ENCODE results near the gene B3GNT4. TPM values are rescaled to one million over a fixed set of nuclear protein-coding genes. Genes with fewer than 3 reads are reported as not detected.

The B3GNT4 gene
- total RNA-seq, 1 experiment from 2014 or later = 2.8 TPM

DNA sequence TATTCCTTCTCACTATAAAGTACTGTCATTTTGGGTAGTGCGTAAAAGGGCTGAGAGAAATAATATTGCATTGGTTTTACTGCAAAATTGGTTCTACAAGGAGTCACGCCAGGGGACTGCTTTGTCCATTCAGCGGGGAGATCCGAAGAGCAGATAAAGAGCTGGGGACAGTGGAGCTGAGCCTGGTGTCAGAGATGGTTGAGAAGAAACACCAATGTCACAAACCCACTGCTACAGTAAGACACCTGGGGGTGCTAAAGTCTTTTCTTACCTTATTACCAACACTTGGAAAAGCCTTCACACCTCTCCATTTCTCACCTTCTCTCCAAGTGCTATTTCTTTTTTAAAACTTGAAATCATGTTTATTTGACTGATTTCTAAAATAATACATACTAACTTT, 43.6 kb upstream of the B3GNT4 start:
- TF ChIP-seq, protein P1, sequence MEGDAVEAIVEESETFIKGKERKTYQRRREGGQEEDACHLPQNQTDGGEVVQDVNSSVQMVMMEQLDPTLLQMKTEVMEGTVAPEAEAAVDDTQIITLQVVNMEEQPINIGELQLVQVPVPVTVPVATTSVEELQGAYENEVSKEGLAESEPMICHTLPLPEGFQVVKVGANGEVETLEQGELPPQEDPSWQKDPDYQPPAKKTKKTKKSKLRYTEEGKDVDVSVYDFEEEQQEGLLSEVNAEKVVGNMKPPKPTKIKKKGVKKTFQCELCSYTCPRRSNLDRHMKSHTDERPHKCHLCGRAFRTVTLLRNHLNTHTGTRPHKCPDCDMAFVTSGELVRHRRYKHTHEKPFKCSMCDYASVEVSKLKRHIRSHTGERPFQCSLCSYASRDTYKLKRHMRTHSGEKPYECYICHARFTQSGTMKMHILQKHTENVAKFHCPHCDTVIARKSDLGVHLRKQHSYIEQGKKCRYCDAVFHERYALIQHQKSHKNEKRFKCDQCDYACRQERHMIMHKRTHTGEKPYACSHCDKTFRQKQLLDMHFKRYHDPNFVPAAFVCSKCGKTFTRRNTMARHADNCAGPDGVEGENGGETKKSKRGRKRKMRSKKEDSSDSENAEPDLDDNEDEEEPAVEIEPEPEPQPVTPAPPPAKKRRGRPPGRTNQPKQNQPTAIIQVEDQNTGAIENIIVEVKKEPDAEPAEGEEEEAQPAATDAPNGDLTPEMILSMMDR (conservative IDR thresholded peaks at IDR 0.05) = no peak
- ChIA-PET POLR2A (ENCODE audit: unreplicated experiment) (no interaction called here), CTCF (no interaction called here)
- no peaks in the 10 kb centered on the region for H3K9me2 ChIP-seq (ENCODE audit: insufficient read depth)
- no TSS peak for BruUV-seq (replicated peaks)
- H4K20me1 ChIP-seq (ENCODE audit: insufficient read depth) = no peaks in the 10 kb centered on the region
- no peaks in the 10 kb centered on the region for H3K27me3 ChIP-seq (ENCODE audit: insufficient read depth, low read depth)
- no peaks in the 10 kb centered on the region for H3K79me2 ChIP-seq (ENCODE audit: low read depth)
- no peaks in the 10 kb centered on the region for H3K4me1 ChIP-seq (replicated peaks; ENCODE audit: insufficient read depth)
- no peak overlapping the region for H3K27ac ChIP-seq
- intact Hi-C loops (cut with micrococcal nuclease; ENCODE audit: unreplicated experiment) = no loop called here
- H3F3A ChIP-seq (ENCODE audit: insufficient read depth, low read depth) = no peaks in the 10 kb centered on the region
- H3K9me3 ChIP-seq (ENCODE audit: insufficient read depth, low read depth) = no peaks in the 10 kb centered on the region
- DNase-seq = no peak
- no peak overlapping the region for H2AFZ ChIP-seq
- H3K4me3 ChIP-seq = no peak overlapping the region
- H3K4me2 ChIP-seq = no peak overlapping the region
- H3K36me3 ChIP-seq (ENCODE audit: low read depth) = no peaks in the 10 kb centered on the region

DNA sequence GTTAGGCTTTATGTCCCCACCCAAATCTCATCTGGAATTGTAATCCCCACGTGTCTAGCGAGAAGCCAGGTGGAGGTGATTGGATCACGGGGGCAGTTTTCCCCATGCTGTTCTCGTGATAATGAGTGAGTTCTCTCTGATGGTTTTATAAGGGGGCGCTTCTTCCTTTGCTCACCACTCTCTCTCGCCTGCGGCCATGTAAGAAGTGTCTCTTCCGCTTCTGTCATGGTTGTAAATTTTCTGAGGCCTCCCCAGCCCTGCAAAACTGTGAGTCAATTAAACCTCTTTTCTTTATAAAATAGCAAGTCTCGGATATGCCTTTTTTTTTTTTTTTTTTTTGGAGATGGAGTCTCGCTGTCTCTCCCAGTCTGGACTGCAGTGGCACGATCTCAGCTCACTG, 42.7 kb upstream of the B3GNT4 start:
- no peak overlapping the region for H3K4me3 ChIP-seq
- H3F3A ChIP-seq (ENCODE audit: insufficient read depth, low read depth) = no peaks in the 10 kb centered on the region
- no peak overlapping the region for H3K4me2 ChIP-seq
- no peak for DNase-seq
- intact Hi-C loops (cut with micrococcal nuclease; ENCODE audit: unreplicated experiment) = no loop called here
- no peaks in the 10 kb centered on the region for H3K4me1 ChIP-seq (replicated peaks; ENCODE audit: insufficient read depth)
- ChIA-PET CTCF (no interaction called here), POLR2A (ENCODE audit: unreplicated experiment) (no interaction called here)
- H3K9me3 ChIP-seq (ENCODE audit: insufficient read depth, low read depth) = no peaks in the 10 kb centered on the region
- H3K79me2 ChIP-seq (ENCODE audit: low read depth) = no peaks in the 10 kb centered on the region
- no peak overlapping the region for H3K27ac ChIP-seq
- no peaks in the 10 kb centered on the region for H3K9me2 ChIP-seq (ENCODE audit: insufficient read depth)
- no peaks in the 10 kb centered on the region for H3K36me3 ChIP-seq (ENCODE audit: low read depth)
- BruUV-seq (replicated peaks) = no TSS peak
- TF ChIP-seq, protein P1 (conservative IDR thresholded peaks at IDR 0.05) = no peak
- TF ChIP-seq EZH2 (IDR thresholded peaks at IDR 0.05; ENCODE audit: low read depth) = no peak
- no peaks in the 10 kb centered on the region for H4K20me1 ChIP-seq (ENCODE audit: insufficient read depth)
- H2AFZ ChIP-seq = no peak overlapping the region
- H3K27me3 ChIP-seq (ENCODE audit: insufficient read depth, low read depth) = no peaks in the 10 kb centered on the region

DNA sequence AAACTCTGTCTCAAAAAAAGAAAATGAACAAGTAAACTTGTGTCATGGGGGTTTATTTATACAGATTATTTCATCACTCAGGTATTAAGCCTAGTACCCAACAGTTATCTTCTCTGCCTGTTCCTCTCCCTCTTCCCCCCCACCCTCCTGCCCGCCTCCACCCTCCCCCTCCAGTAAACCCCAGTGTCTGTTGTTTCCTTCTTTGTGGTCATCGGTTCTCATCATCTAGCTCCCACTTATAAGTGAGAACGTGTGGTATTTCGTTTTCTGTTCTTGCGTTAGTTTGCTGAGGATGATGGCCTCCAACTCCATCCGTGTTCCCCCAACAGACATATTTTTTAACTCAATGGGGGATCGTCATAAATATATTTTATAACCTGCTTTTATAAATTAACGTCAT, 41.8 kb upstream of the B3GNT4 start:
- no peak for DNase-seq
- H3K4me2 ChIP-seq = no peak overlapping the region
- no peaks in the 10 kb centered on the region for H3K9me3 ChIP-seq (ENCODE audit: insufficient read depth, low read depth)
- TF ChIP-seq, protein P1 (conservative IDR thresholded peaks at IDR 0.05) = no peak
- no peak for TF ChIP-seq EZH2 (IDR thresholded peaks at IDR 0.05; ENCODE audit: low read depth)
- no peaks in the 10 kb centered on the region for H3K36me3 ChIP-seq (ENCODE audit: low read depth)
- H3K27ac ChIP-seq = no peak overlapping the region
- H3K9me2 ChIP-seq (ENCODE audit: insufficient read depth) = no peaks in the 10 kb centered on the region
- no peak overlapping the region for H2AFZ ChIP-seq
- no peaks in the 10 kb centered on the region for H3F3A ChIP-seq (ENCODE audit: insufficient read depth, low read depth)
- no peaks in the 10 kb centered on the region for H3K27me3 ChIP-seq (ENCODE audit: insufficient read depth, low read depth)
- CTCF ChIA-PET = no interaction called here
- no peaks in the 10 kb centered on the region for H4K20me1 ChIP-seq (ENCODE audit: insufficient read depth)
- no peak overlapping the region for H3K4me3 ChIP-seq
- intact Hi-C loops (cut with micrococcal nuclease; ENCODE audit: unreplicated experiment) = no loop called here
- H3K79me2 ChIP-seq (ENCODE audit: low read depth) = no peaks in the 10 kb centered on the region
- POLR2A ChIA-PET (ENCODE audit: unreplicated experiment) = no interaction called here
- no peaks in the 10 kb centered on the region for H3K4me1 ChIP-seq (replicated peaks; ENCODE audit: insufficient read depth)
- no TSS peak for BruUV-seq (replicated peaks)
